NCI-H1048 (cell line): ENCODE data around the gene DLEC1.
A peak's percentile ranks its signal among the peaks of the same experiment; 100 is the strongest.

Experiments
- DNase-seq: peaks from one replicate; lab custom pipeline; 2025; lab: John Stamatoyannopoulos, UW

The DLEC1 gene

DNA sequence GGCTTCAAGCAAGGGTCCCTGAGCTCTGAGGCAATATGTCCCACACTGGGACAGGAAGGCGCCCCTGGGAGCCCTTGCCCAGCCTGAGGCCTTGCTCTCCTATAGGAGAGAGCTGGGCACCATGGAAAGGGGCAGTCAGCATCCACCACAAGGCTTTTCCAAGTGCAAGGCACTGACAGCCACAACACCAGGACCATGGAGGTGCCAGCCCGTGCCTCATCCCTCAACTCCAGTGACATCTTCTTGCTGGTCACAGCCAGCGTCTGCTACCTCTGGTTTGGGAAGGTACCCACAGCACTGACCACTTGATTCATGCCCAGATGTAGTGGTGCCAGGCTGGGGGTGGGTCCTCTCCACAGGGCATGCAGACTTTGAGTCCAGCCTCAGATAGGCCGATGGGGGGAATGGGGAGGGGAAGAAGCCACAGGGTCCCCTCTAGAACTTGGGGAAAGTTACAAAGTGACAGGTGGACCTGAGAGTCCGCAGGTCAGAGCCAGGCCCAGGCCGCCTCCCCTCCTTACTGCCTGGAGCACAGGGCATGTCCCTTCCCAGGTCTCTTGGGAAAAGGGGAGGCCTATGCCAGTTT, 36.6 kb upstream of the DLEC1 start:
- no peak for DNase-seq

DNA sequence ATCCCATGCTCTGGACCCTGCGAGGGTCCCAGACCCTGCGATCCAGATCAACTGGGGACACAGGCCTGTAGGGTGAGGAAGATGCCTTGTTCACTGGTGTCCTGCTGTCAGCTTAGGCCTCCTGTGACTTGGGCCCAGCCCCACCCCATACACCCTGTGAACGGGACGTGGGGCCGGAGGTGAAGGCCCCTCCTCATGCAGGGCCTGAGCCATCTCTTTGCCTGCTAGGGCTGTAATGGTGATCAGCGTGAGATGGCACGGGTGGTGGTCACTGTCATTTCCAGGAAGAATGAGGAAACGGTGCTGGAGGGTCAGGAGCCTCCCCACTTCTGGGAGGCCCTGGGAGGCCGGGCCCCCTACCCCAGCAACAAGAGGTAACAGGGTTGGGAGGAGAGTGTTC, 36.1 kb upstream of the DLEC1 start:
- no peak for DNase-seq

DNA sequence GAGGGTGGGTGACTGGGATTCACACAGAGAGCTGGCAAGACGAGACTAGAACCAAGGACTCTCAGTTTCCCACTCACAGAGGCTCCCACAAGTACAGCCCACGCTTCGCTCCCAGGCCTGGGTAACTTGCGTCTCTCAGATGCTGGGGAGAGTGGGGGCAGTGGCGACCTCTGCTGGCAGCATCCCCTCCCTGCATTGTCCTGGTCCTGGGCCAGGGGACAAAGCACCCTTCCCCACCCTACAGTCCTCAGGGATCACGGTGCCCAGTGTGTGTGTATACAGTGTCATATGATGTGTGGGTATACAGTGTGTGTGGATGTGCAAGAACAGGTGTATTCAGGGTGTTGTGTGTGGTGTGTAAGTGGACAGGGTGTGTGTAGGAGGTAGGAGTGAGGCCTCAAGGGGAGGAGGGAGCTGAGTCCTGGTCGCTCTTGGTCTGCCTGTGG, 35.6 kb upstream of the DLEC1 start:
- peak; percentile 29 for DNase-seq

DNA sequence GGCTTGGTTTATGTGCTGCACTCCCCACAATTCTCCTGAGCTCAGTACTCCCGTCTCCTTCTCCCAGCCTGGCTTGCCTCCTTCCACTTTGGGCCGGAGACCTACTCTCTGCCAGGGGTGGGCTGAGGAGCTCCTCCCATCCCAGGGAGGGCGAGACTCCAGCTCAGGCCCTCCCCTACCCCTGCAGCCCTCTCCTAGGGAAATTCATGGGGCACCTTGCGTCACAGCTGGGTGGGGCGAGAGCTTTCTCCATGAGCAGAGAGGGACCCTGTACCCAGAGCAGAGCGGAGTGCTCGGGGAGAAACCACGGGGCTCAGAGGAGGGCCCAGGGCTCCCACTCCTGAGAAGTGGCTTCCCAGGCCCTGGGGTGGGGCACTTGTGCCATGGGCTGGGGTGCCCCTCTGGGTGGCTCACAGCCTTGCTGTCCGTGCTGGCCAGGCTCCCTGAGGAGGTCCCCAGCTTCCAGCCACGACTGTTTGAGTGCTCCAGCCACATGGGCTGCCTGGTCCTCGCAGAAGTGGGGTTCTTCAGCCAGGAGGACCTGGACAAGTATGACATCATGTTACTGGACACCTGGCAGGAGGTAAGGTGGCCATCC, 35.1 kb upstream of the DLEC1 start:
- DNase-seq: no peak

DNA sequence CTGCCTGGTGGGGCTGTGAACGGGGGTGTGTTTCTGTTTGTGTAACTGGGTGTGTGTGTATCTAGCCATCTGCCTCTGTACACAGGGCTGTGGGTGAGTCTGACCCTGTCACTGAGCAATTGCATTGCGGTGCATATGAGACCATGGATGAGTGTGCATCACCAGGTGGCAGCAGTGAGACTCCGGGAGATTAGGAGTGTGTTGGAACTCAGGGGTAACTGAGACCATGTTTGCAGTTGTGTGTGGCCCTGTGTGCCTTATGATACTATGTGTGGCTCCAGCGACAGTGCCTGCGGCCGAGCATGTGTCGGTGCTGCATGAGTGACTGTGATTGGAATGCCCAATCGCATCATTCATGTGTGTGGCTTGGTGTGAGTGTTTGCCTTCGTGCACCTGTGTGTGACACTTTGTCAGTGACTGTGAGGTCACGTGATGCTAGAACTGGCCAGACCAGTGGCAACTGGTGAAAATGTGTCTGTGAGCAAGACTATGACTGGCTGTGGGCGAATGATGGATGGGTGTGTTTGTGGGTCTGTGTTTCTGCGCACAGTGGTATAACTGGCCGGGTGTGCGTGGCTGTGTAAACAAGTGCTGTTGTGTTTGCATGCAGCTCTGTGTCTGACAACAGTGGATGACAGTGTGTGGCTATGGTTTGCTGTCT, 34.5 kb upstream of the DLEC1 start:
- DNase-seq: no peak

DNA sequence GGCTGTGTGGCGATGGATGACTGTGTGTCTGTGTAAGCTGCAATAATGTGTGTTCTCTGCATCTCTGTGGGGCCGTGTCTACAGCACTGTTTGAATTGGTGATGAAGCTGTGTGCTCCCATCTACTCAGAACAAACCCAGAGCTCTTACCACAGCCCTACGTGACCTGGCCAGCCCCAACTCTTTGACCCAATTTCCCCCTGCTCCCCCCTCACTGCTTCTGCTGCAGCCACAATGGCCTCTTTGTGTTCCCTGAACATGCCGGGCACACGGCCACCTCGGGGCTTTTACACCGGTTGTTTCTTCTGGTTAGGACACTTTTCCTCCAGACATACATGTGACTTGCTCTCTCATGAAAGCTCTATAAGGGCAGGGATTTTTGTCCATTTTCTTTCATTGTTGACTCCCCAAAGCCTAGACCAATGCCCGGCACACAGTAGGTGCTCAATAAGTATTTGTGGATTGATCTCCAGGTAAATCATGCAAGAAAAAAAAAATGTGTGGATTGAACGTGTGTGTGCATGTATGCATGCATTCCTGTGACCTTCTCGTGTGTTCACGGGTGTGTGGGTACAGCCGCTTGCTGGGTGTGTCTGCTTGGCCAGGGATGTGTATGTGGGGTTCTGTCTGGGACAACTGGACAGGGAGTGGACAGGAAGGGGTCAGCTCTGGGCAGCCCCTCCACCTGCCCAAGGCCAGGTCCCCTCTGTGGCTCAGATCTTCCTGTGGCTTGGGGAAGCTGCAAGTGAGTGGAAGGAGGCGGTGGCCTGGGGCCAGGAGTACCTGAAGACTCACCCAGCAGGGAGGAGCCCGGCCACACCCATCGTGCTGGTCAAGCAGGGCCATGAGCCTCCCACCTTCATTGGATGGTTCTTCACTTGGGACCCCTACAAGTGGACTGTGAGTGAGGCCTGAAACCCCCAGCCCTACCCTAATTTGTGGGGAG, 33.7 kb upstream of the DLEC1 start:
- DNase-seq: no peak

DNA sequence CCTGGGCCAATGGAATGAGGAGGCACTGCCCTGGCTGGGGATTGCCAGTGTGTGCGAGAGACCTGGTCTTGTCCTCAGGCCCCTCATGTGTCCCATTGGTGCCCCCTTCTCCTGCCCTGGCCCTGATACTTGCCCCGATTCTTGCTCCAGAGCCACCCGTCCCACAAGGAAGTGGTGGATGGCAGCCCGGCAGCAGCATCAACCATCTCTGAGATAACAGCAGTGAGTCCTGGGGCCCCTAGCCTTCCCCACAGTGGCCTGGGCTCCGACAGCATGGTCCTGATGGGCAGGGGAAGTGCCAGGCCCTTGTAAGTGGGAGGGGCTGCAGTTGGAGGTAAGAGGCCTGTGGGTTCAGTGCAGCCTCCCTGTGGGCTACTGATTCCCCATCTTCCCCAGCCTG, 33.0 kb upstream of the DLEC1 start:
- no peak for DNase-seq

DNA sequence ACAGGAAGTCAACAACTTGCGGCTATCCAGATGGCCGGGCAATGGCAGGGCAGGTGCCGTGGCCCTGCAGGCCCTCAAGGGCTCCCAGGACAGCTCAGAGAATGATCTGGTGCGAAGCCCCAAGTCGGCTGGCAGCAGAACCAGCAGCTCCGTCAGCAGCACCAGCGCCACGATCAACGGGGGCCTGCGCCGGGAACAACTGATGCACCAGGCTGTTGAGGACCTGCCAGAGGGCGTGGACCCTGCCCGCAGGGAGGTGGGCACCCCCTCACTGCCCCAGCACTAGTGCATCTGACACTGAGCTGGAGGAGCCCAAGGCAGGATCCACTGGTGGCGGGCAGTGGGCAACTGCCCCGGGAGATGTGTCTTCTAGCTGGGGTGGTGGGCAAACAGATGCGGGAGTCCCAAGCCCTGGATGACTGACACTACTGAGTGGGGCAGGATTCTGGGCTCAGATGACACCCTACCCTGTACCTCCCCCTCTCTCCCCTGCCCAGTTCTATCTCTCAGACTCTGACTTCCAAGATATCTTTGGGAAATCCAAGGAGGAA, 32.5 kb upstream of the DLEC1 start:
- no peak for DNase-seq

DNA sequence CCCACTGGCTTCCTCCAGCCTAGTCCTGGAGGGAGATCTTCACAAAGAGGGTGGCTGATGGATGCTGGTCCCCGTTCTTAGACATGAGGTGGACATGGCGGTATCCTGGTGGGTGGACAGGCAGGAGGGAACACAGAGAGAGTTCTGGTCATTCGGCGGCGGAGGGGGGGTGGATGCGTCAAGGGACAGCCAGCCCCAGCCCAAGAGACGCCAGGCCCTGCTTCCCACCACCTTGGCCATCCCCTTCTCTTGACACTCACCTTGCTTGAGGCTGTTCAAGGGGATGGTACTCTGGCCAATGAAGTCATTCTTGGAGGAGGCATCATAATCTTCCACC, 31.3 kb upstream of the DLEC1 start:
- no peak for DNase-seq

DNA sequence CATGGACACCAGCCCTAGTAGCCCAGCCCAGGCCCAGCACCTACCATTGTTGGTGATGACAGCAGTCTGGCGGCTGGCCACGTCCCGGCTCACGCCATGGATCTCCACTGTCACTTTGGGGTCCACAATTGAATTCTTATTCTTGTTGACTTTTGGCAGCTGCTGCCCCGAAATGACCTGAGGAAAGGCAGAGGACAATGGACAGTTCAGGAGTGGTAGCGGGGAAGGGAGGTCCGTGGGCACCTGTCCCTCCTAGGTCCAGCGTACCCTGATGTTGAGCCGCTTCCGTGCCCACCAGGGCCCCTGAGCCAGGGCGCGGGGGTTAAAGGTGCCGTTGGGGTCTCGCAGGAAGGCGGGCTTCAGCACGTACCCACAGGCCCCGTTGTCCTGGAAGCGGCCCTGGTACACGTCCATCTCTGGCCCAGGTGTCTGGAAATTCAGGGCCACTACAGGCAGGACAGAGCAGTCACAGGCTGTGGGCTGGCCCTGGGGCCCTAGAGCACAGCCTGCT, 30.8 kb upstream of the DLEC1 start:
- DNase-seq: no peak

DNA sequence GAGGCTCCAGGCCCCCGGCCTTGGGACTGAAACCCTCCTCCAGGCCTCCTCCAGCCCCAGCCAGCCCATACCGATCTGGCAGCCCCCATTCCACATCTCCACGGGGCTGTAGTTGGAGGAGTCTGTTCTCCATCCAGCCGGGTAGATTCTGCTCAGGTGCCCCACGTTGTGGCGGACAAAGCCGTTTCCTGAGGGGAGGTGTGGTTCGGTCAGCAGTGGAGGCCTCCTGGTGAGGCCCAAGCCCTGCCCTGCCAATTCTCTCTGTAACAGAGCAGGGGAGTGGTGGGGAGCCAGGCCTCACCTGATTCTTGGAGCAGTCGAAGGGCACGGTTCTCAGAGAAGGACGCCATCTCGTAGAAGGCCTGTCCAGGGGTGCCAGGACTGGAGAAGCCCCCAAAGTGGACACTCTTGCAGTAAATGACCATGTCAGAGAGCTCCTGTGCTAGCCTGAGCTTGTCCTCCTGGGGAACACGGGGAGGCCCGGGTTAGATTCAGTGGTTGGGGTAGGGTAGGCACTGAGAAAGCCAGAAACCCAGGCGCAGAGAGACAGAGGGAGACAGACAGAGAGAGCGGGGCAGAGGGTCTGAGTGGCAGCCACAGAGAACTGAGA, 29.9 kb upstream of the DLEC1 start:
- no peak for DNase-seq

DNA sequence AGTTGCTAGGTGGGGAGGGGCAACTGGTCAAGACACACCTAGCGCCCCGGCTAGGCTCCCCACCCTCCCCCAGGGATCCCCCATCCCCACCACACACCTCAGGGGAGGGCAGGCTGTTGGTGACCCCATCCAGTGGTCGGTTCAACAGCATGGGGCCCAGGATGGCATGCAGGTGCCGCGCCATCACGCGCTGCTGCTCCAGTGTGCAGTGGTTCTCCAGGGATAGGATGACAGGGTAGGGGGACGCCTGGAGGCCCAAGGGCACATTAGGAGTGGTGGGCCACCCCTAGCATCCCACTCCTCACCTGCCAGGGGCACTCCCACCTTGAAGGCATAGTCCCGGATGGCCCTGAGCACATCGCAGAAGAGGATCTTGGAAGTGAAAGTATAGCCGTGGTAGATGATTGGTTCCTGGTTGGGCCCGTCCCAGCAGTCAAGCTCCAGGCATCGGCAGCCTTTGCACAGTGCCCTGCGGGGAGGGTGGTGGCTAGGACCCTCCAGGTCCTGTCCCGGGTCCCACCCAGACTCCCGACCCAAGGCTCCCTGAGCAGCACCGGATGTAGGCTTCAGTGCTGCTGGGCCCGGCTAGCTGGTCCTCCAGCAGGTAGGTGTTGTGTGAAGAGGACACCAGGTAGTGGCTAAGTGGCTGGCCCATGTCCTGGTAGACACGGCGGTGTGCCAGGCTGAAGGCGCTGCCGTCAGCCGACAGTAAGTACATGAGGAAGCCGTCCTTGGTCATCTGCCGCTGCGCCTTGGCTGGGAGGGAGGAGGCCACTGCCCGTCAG, 29.0 kb upstream of the DLEC1 start:
- no peak for DNase-seq

DNA sequence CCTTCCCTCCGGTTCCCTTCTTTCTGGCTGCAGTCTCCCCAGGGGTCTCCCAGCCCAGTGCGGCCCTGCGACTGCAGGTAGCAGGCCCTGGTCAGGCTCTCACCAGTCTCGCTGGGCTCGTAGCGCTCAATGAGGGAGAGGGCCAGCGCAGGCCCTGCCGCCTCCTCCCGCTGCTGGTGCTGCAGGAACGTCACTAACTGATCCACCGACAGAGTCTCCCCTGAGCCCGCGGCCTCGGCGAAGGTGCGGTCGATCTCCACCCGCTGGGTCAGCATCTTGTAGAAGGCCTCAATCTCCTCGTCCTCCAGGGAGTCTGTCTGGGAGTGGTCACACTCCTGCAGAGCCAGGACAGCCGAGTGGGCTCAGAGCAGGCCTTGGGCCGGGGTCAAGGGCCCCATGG, 27.9 kb upstream of the DLEC1 start:
- DNase-seq: no peak

DNA sequence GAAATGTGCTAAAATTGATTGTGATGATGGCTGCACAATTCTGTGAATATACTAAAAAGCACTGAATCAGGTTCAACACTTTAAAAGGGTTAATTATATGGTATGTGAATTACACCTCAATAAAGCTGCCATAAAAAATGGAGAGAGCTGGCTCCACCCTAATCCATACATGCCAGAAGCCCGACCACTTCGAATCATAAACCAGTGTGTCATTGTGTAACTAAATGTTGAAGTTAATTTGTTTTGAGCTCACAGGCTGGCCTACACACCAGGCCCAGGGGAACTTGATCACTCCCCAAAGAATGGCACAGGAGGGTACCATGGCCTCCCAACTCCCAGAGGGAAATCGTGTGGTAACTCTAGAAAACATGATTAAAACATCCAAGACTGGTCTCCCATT, 23.5 kb upstream of the DLEC1 start:
- DNase-seq: no peak

DNA sequence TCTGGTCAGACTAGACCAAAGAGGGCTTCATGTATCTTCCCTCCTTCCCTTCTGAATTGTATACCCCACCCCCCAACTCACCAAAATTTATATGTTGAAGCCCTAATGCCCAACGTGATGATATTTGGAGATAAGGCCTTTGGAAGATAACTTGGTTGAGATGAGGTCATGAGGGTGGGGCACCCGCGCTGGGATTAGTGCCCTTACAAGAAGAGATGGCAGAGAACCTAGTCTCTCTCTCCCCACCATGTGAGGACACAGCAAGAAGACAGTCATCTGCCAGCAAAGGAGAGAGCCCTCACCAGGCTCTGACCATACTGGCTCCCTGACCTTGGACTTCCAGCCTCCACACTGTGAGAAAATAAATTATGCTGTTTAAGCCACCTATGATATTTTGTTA, 23.0 kb upstream of the DLEC1 start:
- DNase-seq: no peak

DNA sequence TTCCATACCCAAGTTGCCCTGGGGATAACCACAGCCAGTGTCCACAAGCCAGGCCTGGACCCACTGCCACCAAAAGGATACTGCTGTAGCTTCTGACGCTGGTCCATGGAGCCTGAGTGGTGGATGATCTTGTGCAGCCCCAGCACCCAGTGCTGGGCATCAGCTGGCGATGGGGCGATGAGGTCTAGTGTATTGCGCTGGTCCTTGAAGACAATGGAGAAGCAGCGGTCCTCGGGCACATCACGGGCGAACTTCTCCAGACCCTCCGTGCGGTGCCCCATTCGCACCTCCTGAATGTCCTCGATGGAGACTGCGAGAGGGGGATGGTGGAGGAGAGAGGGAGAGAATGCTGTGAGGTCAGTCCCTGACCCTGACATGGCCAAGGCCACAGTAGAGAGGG, 22.6 kb upstream of the DLEC1 start:
- no peak for DNase-seq

DNA sequence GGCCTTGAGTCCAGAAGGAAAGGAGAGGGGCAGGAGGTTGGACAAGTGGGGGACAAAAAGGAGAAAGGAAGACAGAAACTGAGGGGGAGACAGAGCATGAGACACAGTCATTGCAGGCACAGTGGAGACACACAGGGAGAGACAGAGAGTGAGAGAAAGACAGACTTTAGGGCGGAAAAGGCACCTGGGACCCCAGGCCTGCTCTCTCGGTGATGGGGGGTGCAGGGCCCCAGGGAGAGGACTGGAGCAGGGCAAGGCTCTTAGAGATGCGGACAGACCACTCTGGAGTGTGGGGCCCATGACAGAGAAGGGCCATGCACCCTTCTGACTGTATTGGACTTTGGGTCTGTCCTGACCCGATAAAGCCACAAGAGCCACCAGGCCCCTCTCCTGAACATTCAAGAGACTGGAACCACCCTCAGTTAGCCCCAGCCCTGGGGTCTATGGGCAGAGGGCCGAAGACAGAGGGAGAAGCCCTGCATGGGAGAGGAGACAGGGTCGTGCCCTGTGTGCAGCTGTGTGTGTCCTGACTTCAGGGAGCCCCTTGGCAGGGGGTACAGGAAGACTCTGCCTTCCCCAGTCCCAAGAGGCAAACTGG, 22.1 kb upstream of the DLEC1 start:
- DNase-seq: no peak

DNA sequence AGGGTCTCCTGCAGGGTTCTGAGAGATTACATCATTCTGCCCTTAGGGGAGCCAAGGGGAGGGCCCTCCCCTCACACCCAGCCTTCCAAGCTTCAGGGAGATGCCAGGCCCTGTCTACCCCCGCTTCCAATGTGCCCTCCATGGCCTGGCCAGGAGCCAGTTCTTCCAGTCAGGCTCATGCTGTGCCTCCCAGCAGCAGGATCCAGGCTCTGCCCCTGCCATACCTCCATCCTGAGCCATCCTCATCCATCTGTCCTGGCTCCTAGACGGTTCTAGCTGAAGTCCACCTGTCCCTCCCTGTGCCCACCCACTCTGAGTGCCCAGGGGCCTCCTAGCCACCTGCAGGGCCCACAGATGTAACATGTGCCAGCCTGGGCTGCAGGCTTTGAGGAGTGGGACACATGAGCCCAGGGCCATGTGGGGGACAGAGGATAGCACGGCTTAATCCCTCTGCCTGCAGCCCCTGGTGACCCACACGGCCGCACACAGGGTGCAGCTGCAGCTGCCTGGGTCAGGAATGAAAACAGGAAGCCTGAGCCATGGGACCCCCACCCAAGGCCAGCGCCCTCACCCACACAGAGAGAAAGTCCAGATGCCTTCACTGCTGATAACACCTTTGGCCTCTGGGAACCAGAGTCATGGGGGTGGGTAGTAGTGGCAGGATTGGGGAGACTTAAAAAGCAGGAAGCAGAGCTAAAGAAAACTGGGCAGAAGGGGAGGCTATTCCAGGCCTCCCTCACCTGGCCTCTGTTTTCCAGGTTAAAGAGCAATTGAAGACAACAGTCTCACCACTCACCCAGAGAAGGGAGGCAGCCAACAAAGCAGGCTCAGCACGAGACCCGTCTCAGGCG, 21.3 kb upstream of the DLEC1 start:
- no peak for DNase-seq
